Measurements from ENCODE around the gene DDX51.

GRCh38 chr12:132118876-132119275 is 25.2 kb downstream of the DDX51 start:
- TF ChIP-seq CTCF (conservative IDR thresholded peaks at IDR 0.05): no peak
- TF ChIP-seq ZFX (IDR thresholded peaks at IDR 0.05): no peak
